CD4-positive, alpha-beta T cell treated with Interleukin-17A for 1 hour (primary cell): ENCODE measurements around the gene CEND1.

Experiments
- DNase-seq: peaks from one replicate; pipeline ENCODE4 v3.0.0-alpha.2; 2020

CEND1 gene

DNA sequence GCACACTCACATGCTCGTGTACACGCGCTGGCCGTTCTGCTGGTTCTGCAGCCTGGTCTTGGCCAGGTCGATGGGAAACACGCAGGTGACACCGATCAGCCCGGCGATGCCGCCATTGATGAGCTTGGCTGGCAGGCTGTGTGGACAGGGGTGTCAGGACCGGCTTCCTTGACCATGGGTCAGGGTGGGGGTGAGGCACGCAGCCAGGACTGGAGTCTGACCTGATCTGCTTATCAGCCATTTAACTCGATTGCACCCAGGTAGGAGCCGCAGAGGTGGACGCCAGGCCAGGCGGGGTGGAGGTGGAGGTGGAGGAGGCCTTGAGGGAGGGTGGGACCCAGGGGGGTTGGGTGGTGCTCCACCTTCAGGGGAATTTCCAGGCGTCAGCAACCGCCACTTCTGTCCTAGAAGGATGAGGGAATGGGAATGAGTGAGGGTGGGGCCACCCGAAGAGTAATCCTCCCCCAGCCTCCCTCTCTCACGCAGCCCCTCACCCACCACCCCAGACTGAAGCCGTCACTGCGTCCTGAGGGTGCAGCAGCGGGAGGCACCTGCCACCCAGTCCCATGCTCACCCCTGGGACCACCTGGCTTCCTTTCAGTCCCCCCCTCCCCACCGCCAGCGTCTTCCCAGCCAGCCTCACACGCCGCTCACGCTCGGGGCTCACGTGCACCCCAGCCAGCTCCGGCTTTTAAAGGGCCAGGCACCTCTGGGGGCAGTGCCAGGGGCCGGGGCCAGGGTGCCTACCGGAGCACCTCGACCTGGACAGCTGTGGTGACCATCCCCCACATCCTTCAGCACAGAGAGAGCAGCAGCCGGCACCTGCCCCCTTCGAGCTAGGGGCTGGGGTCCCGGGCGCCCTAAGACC, 5.1 kb upstream of the CEND1 start:
- no peak for DNase-seq

DNA sequence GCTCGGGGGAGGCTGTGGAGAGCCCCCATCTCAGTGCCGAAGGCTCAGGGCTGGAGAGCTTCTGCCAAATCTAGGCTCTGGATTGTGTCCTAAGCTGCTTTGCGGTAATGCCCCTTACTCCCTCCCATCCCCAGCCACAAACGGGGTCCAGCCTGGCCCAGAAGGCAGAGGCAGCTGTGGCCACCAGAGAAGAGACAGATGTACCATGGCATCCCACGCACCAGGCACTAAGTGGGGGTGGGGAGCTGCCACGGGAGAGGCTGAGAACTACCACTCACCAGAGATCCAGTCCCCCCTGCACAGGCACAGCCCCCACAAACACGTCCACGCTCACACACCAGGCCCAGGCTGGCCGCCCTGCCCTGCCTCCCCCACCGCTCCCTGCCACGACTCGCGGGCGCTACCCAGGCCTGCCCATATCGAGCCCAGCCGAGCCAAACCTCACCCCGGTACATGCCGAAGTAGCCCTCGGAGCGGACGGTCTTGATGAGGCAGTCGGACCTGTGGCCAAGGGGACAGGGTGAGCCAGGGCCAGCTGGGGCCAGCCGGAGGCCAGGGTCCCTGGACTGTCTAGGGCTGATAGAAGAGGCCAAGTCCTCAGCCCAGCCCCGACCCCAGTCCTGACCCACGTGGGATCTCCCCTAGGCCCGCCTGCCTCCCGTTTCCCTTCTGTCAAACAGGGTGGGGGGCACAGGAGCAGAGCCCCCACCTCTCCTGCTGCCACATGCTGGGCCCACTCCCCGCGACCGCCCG, 4.3 kb upstream of the CEND1 start:
- no peak for DNase-seq

DNA sequence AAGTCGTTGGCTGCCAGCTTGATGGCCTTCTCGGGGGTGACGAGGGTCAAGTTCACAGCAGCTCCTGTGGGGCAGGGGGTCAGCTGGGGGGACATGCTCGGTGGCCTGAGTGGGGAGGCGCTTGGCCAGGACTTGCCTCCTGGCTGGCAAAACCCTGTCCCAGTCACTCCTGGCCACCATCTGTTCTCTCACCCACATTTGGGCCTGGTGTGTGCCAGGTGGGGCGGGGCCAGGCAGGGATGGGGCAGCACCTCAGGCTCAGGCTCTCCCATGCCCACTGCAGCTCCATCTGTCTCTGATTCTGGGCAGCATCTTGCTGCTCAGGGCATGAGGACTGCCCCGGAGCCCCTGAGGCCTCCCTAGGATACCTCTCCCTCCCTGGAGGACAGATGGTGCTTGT, 3.7 kb upstream of the CEND1 start:
- no peak for DNase-seq

DNA sequence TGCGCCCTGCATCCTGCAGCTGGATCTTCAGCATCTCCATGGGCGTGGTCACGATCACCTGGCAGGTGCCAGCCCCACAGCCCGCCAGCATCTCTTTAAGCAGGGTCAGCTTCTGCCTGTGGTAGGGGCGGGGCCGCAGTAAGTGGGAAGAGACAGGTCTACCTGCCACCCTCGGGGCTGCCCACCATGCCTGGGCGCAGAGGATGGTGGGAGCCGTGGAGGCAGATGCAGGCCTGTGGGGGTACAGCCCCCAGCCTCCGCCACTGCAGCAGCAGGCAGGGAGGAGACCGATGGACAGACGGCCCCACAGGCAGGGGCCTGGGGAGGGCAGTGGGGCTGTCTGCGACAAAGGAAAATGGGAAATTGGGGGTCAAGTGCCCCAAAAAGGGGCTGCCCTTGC, 3.0 kb upstream of the CEND1 start:
- no peak for DNase-seq

DNA sequence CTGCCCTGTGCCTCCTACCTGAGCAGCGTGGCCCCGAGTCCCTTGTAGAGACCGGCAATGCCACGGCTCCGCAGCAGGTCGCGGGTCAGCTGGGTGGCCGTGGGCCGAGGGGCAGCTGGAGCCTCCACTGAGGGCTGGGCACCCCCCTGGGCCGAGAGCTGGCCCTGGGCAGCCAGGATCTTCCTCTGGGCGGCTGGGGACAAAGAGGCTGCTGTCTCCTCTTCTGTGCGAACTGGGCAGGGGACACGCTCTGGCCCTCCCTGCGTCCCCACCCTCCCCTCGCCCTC, 2.6 kb upstream of the CEND1 start:
- no peak for DNase-seq

DNA sequence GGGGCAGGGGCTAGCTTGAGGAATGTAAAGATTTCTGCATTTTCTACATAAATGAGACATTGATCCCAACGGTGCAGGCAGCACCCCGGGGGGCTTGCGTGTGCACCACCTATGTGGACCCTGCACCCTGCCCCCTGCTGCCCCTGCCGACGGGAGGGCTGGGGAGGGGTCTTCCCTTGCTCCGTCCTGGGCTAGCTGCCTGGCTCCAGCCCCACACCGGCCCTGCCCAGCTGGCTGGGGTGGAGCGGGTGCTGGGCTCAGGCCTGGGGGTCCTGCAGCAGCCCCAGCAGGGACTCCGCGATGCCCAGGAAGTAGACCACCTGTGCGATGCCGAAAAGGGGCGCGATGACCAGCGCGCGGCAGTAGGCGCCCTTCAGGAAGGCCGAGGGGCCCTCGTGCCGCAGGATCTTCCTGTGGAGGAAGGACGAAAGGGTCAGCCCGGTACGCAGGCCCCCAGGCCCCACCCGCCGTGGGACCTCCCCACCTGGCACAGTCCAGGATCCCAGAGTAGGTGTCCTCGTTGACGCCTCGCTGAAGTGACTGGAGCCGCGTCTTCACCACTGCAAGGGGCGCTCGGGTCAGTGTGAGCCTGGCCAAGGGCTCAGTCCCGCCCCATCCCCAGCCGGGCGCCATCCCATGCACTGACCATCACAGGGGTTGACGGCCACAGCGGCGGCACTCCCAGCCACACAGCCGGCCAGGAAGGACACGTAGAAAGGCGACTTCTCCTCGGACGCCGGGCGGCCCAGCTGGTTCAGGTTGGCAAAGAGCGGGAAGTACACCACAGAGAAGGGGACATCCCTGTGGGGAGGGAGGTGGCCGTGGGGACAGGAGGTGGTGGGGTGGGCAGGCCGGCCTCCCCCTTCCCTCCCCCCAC, 2.0 kb upstream of the CEND1 start:
- DNase-seq, result no peak

DNA sequence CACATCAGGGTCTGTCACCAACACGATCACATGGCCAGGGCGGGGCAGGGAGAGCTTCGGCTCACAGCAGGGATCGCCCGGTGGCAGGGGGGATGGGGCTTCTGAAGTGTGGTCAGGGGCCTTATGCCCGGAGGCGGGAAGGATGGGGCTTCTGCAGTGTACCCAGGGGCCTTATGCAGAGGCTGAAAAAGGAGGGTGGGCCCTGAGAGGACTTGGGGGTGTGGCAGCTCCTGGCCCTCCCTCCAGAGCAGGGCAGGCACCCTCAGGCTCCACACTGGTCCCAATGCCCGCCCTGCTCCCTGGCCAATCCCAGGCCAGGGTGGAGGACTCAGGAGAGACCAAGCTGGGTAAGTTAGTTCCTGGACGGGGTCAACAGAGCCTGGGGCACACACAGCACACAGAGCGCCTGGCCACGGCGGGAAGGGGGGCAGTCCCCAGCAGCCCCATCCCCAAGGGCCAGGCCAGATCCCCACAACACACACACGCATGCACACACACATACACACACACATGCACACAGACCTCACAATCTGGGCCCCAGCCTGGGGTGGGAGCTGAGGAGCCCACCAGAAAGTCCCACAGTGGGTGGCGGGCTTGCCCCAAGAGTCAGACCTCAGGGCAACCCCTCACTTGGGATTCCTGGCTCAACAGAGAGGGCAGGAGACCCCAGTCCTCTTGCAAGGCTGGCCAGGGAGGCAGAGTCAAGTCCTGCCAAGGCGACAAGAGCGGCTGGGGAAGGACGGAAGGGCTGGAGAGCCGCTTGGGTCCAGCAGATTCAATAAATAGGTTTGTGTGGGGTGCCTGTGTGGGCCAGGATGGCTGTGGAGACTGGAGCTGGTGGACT, 1.1 kb upstream of the CEND1 start:
- no peak for DNase-seq

DNA sequence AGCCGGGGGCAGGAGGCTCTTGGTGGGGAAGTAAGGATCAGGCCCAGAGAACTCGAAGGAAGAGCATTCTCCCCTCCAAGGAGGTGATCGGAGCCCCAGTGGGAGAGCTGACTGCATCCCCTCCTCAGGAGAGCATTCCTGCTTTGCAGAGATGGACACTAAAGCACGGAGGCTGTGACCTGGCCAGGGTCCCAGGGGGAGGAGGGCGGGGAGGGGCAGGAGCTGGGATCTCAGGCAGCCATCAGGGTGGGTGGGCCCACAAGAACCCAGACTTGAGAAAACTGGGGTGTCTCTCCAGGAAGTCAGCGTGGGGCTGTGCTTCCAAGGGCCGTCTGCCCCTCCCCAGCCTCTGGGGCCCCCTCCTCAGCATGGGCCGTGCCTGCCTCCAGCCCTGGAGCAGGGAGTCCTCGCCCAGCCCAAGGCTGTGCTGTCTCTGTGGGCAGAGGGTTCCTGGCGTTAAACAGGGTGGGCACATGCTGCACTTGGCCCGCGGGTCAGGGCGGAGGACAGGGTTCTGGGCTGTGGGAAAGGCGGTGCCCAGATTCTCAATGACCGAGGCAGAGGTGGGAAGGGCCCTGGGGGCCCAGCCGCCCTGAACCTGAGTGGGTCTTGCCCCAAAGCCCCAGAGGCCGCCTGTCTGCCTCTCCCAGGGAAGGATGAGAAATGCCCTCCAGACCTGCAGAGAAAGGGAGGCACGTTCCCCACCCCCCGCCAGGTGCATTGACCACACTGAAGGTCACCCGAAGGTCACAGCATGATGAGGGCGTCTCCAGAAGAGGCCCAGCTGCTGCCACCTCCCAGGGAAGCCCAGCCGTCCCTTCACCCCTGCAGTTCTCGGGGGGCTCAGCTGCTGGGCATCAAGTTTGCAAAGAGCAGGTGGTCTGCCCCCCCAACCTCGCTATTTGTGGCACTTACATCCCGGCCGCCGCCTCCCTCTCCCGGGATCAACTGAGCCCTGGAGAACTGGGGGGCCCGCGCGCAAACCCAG, 643 bp downstream of the CEND1 start:
- DNase-seq, result no peak

DNA sequence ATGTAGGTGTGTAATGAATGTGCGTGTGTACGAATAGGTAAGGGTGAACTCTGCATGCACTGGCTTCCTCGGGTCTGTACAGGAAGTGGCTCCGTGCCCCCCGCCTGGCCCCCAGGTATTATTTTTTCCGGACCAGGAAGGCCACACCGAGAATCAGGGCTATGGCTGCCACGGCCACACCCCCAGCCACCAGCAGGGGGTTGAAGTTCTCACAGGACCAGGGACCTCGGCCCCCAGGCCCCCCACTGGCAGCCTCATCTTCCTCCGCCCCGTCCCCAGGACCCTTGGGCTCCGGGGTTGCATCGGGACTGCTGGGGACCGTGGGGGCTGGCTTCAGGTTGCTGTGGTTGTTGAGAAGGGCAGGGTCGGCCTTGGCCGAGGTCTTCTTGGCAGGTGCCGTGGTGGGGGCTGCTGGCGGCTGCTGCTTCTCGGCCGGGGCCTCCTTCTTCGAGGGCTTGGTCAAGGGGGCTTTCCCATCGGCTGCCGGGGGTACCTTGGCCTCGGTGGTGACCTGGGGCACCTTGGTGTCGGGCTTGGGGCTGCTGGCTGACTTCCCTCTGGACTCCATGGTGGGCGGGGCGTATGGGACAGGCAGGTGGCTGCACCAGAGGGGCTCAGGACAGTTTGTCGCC, 1.8 kb downstream of the CEND1 start:
- no peak for DNase-seq

DNA sequence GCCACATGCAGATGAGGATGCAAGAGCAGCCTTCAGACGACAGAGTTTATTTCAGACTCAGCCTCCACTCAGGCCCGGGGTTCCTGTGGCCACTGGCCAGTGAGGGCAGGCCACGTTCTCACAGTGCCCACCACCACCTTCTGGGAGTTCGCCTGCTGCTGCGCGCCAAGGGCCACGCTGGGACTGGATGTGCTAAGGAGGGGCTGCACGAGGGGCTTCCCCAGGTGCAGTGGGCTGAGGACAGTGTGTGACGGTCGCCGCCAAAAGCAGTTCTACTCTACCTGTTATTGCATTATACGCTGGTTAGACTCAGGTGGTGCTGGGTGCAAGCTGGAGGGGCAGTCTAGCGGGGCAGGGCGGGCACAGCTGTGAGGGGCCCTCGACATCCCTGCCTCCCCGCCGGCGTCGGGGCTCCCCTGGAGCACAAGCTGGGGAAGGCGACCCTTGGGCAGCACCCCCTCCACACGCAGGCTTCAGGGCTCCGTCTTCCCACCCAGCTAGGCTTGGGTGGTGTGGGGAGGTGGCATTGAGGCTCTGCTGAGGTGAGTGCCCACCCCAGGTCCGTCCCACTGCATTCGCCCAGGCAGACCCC, 2.7 kb downstream of the CEND1 start:
- DNase-seq, result no peak

DNA sequence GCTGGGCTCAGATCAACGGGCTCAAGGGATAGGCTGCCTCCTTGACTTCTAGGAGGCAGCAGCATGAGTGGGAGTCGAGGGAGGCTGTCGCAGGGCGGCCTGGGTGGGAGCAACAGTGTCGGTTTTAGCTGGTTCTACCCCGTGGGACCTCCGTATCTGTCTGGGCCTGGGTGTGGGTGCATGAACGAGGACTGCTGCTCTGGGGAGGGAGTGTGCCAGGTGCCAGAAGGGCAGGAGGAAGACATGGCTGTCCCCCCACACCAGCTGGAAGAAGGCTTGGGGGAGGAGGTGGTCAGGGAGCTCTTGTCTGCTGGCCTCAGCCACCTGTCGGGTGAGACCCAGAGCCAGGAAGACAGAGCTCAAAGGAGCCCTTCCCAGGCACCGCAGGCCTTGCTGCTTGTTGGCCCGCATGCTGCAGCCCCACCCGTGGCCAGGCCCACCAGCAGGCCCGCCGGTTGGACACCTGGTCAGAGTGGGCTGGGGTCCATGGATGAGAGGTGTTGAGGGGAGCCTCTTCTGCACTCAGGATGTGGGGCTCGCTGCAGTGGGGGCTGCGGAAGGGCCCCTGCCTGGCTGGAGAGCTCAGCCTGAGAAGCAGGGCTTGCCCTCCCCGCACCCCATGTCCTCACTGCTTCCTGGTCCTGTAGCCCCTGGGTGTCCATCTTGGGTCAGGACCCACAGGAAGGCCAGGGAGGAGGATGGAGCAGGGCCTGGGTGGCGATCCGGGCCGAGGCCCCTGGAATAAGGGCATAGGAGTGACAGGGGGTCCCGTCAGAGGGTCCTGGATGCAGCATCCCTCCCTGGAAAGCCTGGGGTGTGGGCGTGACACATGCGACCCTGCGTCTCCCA, 3.4 kb downstream of the CEND1 start:
- DNase-seq, result no peak

DNA sequence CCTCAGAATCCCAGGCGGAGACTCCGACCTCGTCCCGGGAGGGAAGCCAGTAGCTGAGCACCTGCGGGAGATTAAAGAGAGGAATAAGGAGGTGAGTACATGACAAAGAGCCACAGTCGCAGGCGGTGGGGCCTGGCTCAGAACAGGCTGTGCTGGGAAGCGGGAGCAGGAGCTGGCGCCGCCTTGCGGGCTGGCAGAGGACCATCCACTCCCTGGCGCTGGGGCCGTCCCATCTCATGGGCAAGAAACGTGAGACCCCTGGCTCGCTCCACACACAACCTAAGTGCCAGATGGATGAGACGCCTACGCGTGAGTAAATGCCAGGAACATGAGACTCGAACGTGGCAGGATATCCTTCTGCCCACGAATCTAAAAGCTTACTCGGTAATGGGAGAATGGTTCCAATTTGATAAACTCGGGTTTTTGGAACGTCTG, 6.3 kb downstream of the CEND1 start:
- peak; percentile 25 for DNase-seq

DNA sequence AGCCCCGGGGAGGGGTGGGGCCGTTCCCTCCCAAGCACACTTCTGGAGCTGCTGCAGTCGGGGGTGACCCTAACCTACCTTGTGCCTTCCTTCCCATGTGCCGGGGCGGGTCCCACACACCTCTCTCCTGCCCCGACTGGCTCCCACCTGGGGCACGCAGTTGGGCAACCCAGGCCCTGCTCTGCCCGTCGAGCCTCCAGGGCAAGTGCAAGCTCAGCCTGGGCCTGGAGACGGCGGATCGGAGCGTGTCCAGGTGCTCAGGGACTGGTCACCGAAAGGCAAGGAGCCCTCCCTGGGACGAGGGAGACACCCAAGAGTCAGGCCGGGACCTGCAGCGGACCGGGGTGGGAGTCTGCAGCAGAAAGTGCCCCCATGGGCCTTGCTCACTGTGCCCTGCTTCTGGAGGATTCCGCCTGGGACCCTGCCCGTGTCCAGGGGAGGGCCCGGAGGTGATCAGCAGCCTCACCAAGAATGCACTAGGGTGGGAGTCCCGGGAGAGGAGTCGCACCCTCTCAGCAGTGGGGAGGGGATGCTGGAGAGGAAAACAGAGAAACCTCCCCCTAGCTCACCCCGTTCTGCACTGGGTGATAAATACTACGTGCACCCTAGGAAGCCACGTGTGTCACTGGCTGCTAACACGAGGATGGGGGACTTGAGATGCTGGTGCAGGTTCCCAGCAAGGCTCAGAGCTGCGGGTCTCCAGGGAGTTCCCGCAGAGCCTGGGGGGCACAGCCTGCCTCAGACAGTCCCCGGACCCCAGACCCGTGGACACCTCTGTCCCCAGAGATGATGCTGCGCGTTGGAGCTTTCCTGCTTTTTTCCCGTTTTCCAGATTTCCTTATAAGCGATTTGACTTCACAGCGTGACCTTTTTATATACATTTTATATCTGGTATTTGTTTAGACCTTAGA, 7.4 kb downstream of the CEND1 start:
- no peak for DNase-seq

DNA sequence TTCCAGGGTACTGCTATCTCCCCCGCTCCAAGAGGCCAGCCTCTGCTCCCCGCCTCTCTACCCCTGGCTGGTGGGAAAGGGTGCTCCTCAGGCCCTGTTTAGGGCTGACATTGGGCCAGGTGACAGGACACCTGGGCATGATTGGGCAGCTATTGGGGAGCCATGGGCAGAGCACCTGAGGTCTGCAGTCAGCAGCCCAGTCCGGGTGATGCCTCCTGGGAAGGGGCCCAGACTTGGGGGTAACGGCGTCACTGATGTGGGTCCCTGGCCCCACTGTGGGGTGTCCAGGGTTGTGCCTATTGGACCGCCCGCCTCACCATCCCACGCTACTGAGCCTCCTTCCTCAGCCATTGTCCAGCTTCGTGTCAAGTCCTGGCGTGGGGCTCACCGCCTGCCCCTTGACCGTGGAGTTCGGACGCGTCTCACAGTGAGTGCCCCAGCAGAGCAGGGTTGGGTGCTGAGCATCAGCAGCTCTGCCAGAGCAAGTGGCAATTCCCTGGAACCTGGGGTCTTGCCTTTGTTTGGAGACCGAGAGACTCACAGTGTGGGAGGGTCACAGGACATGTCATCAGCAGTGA, 9.8 kb downstream of the CEND1 start:
- DNase-seq, result no peak

DNA sequence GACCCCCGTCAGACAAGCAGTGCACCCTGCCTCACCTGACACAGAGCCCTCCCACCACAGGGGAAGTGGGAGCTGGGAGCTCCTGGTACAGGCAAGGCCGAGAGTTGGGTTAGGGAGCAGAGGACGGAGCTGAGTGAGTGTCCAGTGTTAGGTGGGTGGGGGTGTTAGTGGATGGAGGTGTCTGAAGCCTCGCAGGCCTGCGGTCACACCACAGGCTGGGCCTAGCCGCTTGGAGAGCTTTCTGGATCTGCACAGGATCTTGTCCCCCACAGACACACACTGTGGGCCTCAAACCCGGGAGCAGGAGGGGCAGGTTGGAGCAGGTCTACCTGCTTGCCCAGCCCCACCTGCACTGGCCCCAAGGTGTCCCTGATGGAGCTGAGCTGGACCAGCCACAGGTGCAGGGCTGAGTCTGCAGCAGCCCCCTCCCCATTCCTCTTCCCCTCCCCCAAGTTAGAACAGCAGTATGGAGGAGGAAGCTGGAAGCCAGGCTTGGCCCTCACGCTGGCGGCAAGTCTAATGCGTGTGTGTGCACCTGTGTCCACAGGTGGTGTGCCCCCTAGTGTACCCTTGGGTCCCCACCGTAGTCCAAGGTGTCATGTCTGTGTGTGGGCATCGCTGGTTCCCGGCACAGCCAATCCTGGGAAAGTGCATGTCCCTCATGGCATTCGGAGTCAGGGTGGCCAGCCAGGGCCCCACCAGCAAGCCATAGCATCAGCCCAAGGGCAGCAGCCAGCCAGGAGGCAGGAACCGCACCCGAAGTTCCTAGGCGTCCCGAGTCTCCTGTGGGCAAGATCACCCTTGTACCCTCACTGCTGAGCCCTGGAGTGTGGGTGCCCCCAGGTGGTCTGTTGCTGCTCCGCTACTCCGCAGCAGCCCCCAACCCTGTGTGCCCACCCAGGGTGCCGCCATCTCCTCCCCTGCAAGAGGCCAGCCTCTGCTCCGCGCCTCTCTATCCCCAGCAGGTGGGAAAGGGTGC, 10.6 kb downstream of the CEND1 start:
- no peak for DNase-seq
